ENCODE data around the gene ANKRD50.

DNA sequence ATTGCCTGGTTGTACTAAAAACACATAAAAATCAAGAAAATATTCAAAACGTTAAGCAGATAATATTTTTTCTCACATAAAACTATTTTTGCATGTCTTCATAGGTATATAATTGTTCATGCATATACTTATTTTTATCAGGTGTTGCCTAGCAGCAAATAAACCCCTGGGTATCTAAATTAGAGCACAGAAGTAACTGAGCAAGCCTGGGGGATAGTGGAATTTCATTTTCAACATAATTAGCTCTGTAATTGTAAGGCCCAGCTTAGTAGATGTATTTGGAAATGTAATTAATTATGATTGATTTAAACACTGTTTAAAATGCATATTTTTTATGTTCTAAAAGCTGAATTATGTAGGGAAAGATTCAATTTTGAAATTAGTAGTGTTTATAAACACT is 82.9 kb downstream of the ANKRD50 start:
- no peak for TF ChIP-seq MYBL2 (IDR thresholded peaks at IDR 0.05; ENCODE audit: low read depth)
- TF ChIP-seq MYBL2 (CRISPR knock-in tag; IDR thresholded peaks at IDR 0.05; ENCODE audit: borderline replicate concordance) = no peak
- no peak for TF ChIP-seq POLR2A (conservative IDR thresholded peaks at IDR 0.05)
- TF ChIP-seq ZNF121 (CRISPR knock-in tag; conservative IDR thresholded peaks at IDR 0.05) = no peak
- TF ChIP-seq TBL1XR1 (IDR thresholded peaks at IDR 0.05; ENCODE audit: low read length in 2 of 2) = no peak
- no peak for TF ChIP-seq SRF (CRISPR knock-in tag; IDR thresholded peaks at IDR 0.05)
- no peak for TF ChIP-seq ZFP36 (IDR thresholded peaks at IDR 0.05; ENCODE audit: low read depth, low read length, partially characterized antibody)
- no peak for TF ChIP-seq CCAR2 (IDR thresholded peaks at IDR 0.05; ENCODE audit: low read depth, low read length)
- TF ChIP-seq EZH2 (IDR thresholded peaks at IDR 0.05; ENCODE audit: borderline replicate concordance, low read depth, low read length) = no peak
- TF ChIP-seq, protein P1, sequence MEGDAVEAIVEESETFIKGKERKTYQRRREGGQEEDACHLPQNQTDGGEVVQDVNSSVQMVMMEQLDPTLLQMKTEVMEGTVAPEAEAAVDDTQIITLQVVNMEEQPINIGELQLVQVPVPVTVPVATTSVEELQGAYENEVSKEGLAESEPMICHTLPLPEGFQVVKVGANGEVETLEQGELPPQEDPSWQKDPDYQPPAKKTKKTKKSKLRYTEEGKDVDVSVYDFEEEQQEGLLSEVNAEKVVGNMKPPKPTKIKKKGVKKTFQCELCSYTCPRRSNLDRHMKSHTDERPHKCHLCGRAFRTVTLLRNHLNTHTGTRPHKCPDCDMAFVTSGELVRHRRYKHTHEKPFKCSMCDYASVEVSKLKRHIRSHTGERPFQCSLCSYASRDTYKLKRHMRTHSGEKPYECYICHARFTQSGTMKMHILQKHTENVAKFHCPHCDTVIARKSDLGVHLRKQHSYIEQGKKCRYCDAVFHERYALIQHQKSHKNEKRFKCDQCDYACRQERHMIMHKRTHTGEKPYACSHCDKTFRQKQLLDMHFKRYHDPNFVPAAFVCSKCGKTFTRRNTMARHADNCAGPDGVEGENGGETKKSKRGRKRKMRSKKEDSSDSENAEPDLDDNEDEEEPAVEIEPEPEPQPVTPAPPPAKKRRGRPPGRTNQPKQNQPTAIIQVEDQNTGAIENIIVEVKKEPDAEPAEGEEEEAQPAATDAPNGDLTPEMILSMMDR (IDR thresholded peaks at IDR 0.05 in 2 of 3, conservative IDR thresholded peaks at IDR 0.05 in 1 of 3; ENCODE audit: insufficient read depth in 2 of 3, low read depth in 1 of 3, low read length in 3 of 3) = no peak
- no peak for TF ChIP-seq POLR2AphosphoS2 (IDR thresholded peaks at IDR 0.05; ENCODE audit: low read length)
- no peak for TF ChIP-seq CHD2 (IDR thresholded peaks at IDR 0.05; ENCODE audit: low read depth, low read length)
- no peak for TF ChIP-seq CEBPG (CRISPR knock-in tag; IDR thresholded peaks at IDR 0.05)
- TF ChIP-seq CEBPG (tag; conservative IDR thresholded peaks at IDR 0.05 in 1 of 2, IDR thresholded peaks at IDR 0.05 in 1 of 2) = no peak
- TF ChIP-seq, protein P2, sequence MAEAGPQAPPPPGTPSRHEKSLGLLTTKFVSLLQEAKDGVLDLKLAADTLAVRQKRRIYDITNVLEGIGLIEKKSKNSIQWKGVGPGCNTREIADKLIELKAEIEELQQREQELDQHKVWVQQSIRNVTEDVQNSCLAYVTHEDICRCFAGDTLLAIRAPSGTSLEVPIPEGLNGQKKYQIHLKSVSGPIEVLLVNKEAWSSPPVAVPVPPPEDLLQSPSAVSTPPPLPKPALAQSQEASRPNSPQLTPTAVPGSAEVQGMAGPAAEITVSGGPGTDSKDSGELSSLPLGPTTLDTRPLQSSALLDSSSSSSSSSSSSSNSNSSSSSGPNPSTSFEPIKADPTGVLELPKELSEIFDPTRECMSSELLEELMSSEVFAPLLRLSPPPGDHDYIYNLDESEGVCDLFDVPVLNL (CRISPR knock-in tag; IDR thresholded peaks at IDR 0.05; ENCODE audit: low read depth) = no peak
- TF ChIP-seq FOXM1 (IDR thresholded peaks at IDR 0.05; ENCODE audit: low read depth) = no peak
- TF ChIP-seq FOXM1 (CRISPR knock-in tag; IDR thresholded peaks at IDR 0.05; ENCODE audit: low read depth) = no peak
